Upper lobe of right lung (tissue), 1 donor: Measurements from ENCODE around the gene ERCC5. TPM values are rescaled to one million over a fixed set of nuclear protein-coding genes. Genes with fewer than 3 reads are reported as not detected.

Source experiments
- ATAC-seq: fragments of 200-7000 bp; cut with Tn5 transposase; one replicate; pipeline ENCODE4 v1.9.1; 2020; ENCODE audit warnings: mild to moderate bottlenecking, moderate library complexity
- DNase-seq: peaks from one replicate; pipeline ENCODE4 v3.0.0-alpha.2; 2020
- H3K27ac ChIP-seq: fragments of 200-600 bp; one replicate; pipeline ENCODE4 v1.8.0; 2022
- H3K27me3 ChIP-seq: fragments of 200-600 bp; one replicate; pipeline ENCODE4 v1.8.0; 2022; ENCODE audit warnings: mild to moderate bottlenecking
- H3K36me3 ChIP-seq: fragments of 200-600 bp; one replicate; pipeline ENCODE4 v1.8.0; 2022
- H3K4me1 ChIP-seq: fragments of 200-600 bp; one replicate; pipeline ENCODE4 v1.8.0; 2022
- H3K4me3 ChIP-seq: fragments of 200-600 bp; one replicate; pipeline ENCODE4 v1.8.0; 2022; ENCODE audit warnings: mild to moderate bottlenecking
- H3K9me3 ChIP-seq: fragments of 200-600 bp; one replicate; pipeline ENCODE4 v1.8.0; 2022
- CTCF ChIP-seq: fragments of 200-600 bp; IDR thresholded peaks from one replicate; pipeline ENCODE4 v1.8.0; 2022; ENCODE audit warnings: antibody characterized with exemption
- intact Hi-C: fragments of 100-400 bp; cut with DNase I; formaldehyde crosslinking; loops from one replicate; pipeline ENCODE4 v1.11.0; 2022
- total RNA-seq: library from RNA; stranded (reverse); fragmentation: NEBNext Ultra II Directional; extraction: Animal tissue kit (Norgen Biotek cat#: 25700); gene quantifications from one replicate; pipeline ENCODE4 v1.2.1, GENCODE V29; 2021
- donor health status: DM: no; HTN: yes; CAD: no; lungs with severe emphysema.

ERCC5 gene
- total RNA-seq, 1 donor from 2014 or later: 50.7 TPM

- no peak overlapping the region for H3K27ac ChIP-seq
- DNase-seq: no peak
- no peaks in the 10 kb centered on the region for H3K27me3 ChIP-seq
- H3K9me3 ChIP-seq: no peaks in the 10 kb centered on the region
- intact Hi-C loops: no loop called here
- no peaks in the 10 kb centered on the region for H3K4me1 ChIP-seq
- H3K4me3 ChIP-seq: no peak overlapping the region
- TF ChIP-seq CTCF: no peak
- no peaks in the 10 kb centered on the region for H3K36me3 ChIP-seq
- ATAC-seq: no peak
These were observed 68.1 kb downstream of the ERCC5 start for GRCh38 chr13:102913914-102914313.

- intact Hi-C loops: no loop called here
- Histone ChIP-seq H3K36me3 (no peaks in the 10 kb centered on the region), H3K27me3 (no peaks in the 10 kb centered on the region), H3K4me3 (no peak overlapping the region), H3K9me3 (no peaks in the 10 kb centered on the region), H3K27ac (no peak overlapping the region), H3K4me1 (no peaks in the 10 kb centered on the region)
- no peak for TF ChIP-seq CTCF
- ATAC-seq (no peak), DNase-seq (no peak)
These were observed 68.6 kb downstream of the ERCC5 start for GRCh38 chr13:102914339-102914930.

DNA sequence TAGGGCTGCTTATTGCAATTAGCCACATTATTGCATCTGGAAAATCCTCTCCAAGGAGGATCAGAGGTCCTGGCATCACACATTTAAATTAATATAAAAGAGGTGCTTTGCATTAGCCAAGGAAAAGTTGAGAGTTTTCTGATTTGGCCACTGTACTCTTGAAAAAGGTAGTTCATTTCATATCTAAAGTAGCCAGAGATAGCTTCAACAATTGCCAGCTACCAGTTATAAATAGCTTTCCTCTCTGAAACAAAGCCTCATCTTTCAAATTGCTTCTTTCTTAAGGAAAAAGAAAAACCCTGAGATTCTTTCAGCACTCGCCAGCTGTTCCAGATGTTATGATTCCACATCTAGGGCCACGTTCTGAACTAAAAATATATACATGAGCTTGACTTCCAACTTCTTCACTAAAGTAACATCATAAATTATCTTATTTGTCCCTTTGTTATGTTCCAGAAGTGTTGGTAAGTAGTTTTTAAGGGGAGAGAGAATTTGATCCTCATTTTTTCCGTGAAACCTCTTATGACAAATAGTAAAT lies 69.6 kb downstream of the ERCC5 start:
- TF ChIP-seq CTCF: no peak
- Histone ChIP-seq H3K27me3 (no peaks in the 10 kb centered on the region), H3K4me1 (no peaks in the 10 kb centered on the region), H3K9me3 (no peaks in the 10 kb centered on the region), H3K4me3 (no peak overlapping the region), H3K27ac (no peak overlapping the region), H3K36me3 (no peaks in the 10 kb centered on the region)
- ATAC-seq (no peak), DNase-seq (no peak)
- intact Hi-C loops: no loop called here

DNA sequence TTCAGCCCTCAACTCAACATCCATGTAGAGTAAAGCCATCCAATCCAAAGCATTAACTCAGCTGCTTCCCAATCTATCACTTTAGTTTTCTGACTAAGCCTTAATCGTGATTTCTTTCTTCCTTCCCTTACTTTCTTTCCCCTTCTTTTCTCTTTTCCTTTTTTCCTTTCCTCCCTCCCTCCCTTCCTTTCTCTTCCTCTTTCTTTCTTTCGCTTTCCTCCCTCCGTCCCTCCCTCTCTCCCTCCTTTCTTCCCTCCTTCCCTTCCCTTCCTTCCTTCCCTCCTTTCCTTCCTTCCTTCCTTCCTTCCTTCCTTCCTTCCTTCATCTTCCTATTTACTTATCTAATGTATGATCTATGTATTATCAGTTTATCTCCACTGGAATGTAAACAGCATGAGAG lies 71.2 kb downstream of the ERCC5 start:
- Histone ChIP-seq H3K4me3 (no peak overlapping the region), H3K9me3 (no peaks in the 10 kb centered on the region), H3K27me3 (no peaks in the 10 kb centered on the region), H3K27ac (no peak overlapping the region), H3K4me1 (no peaks in the 10 kb centered on the region), H3K36me3 (no peaks in the 10 kb centered on the region)
- no peak for ATAC-seq
- no peak for DNase-seq
- TF ChIP-seq CTCF: no peak
- intact Hi-C loops: no loop called here

- no peaks in the 10 kb centered on the region for H3K27me3 ChIP-seq
- ATAC-seq: no peak
- H3K4me3 ChIP-seq: no peak overlapping the region
- DNase-seq: no peak
- no peaks in the 10 kb centered on the region for H3K9me3 ChIP-seq
- intact Hi-C loops: no loop called here
- TF ChIP-seq CTCF: no peak
- H3K36me3 ChIP-seq: no peaks in the 10 kb centered on the region
- H3K4me1 ChIP-seq: no peaks in the 10 kb centered on the region
- H3K27ac ChIP-seq: no peak overlapping the region
These were observed 76.4 kb downstream of the ERCC5 start for GRCh38 chr13:102922184-102922583.

Other genes starting within 250 kb of the ERCC5 start
- gene TPP2, start 249.0 kb upstream of the ERCC5 start, total RNA-seq: 43.4 TPM
- not detected for gene METTL21C, start 151.0 kb upstream of the ERCC5 start, total RNA-seq
- 5.8 TPM for gene TEX30, start 72.2 kb upstream of the ERCC5 start, total RNA-seq
- 5.1 TPM for gene POGLUT2, start 47.1 kb upstream of the ERCC5 start, total RNA-seq
- 16.1 TPM for gene BIVM, start 46.9 kb upstream of the ERCC5 start, total RNA-seq
- not detected for gene SLC10A2, start 220.4 kb downstream of the ERCC5 start, total RNA-seq